MM.1S (cell line): Measurements from ENCODE around the gene STRA6.

Source experiments
- DNase-seq: peaks from one replicate; pipeline ENCODE4 v3.0.0-alpha.2; 2015
- H2AFZ ChIP-seq: fragments of 300-600 bp; sonication (generic); 2 replicates; pipeline ENCODE4 v1.6.0; 2016; ENCODE audit warnings: antibody characterized with exemption, low read length
- H3F3A ChIP-seq: fragments of 300-600 bp; sonication (generic); 2 replicates; pipeline ENCODE4 v1.6.1; 2016; ENCODE audit warnings: mild to moderate bottlenecking, antibody characterized with exemption, low read length, moderate library complexity, mixed read lengths; ENCODE audit not compliant: insufficient read depth
- H3K27ac ChIP-seq: fragments of 300-600 bp; sonication (generic); 2 replicates; pipeline ENCODE4 v1.5.1; 2016; ENCODE audit warnings: mild to moderate bottlenecking, low read length
- H3K27me3 ChIP-seq: fragments of 300-600 bp; sonication (generic); replicated peaks from 2 replicates; pipeline ENCODE4 v1.6.0; 2016; ENCODE audit warnings: low read length; ENCODE audit not compliant: insufficient read depth
- H3K36me3 ChIP-seq: fragments of 300-600 bp; sonication (generic); replicated peaks from 2 replicates; pipeline ENCODE4 v1.6.1; 2016; ENCODE audit warnings: mild to moderate bottlenecking, low read length, mixed read lengths; ENCODE audit not compliant: insufficient read depth
- H3K4me1 ChIP-seq: fragments of 300-600 bp; sonication (generic); 2 replicates; pipeline ENCODE4 v1.6.1; 2016; ENCODE audit warnings: low read length, mixed read lengths
- H3K4me2 ChIP-seq: fragments of 300-600 bp; sonication (generic); 2 replicates; pipeline ENCODE4 v1.6.0; 2016; ENCODE audit warnings: low read depth, low read length
- H3K4me3 ChIP-seq: fragments of 300-600 bp; sonication (generic); 2 replicates; pipeline ENCODE4 v1.5.1; 2016; ENCODE audit warnings: low read length, mixed read lengths
- H3K79me2 ChIP-seq: fragments of 300-600 bp; sonication (generic); 2 replicates; pipeline ENCODE4 v1.6.1; 2016; ENCODE audit warnings: mixed run types, low read length, mixed read lengths
- H3K9ac ChIP-seq: fragments of 300-600 bp; sonication (generic); 2 replicates; pipeline ENCODE4 v1.6.1; 2016; ENCODE audit warnings: low read length, mixed read lengths
- H3K9me2 ChIP-seq: fragments of 300-600 bp; sonication (generic); replicated peaks from 2 replicates; pipeline ENCODE4 v1.6.1; 2016; ENCODE audit warnings: mild to moderate bottlenecking, low read length, mixed read lengths; ENCODE audit not compliant: insufficient read depth
- H3K9me3 ChIP-seq: fragments of 300-600 bp; sonication (generic); replicated peaks from 2 replicates; pipeline ENCODE4 v1.6.1; 2016; ENCODE audit warnings: mild to moderate bottlenecking, low read length, mixed read lengths; ENCODE audit not compliant: insufficient read depth
- H4K20me1 ChIP-seq: fragments of 300-600 bp; sonication (generic); 2 replicates; pipeline ENCODE4 v1.6.1; 2016; ENCODE audit warnings: mild to moderate bottlenecking, low read length, moderate library complexity, mixed read lengths; ENCODE audit not compliant: insufficient read depth
- CTCF ChIP-seq: fragments of 300-600 bp; sonication (generic); IDR thresholded peaks from 2 replicates; pipeline ENCODE4 v1.5.1; 2016; ENCODE audit warnings: antibody characterized with exemption, low read length, mixed read lengths
- EZH2 ChIP-seq: fragments of 300-600 bp; sonication (generic); optimal IDR thresholded peaks from 2 replicates; pipeline ENCODE3; 2017; ENCODE audit warnings: low read depth, mild to moderate bottlenecking, antibody characterized with exemption, low read length, mixed read lengths
- EZH2phosphoT487 ChIP-seq: fragments of 300-600 bp; sonication (generic); IDR thresholded peaks from 2 replicates; pipeline ENCODE4 v1.6.1; 2018; ENCODE audit warnings: antibody characterized with exemption, low read length

STRA6 gene

GRCh38 chr15:74136540-74136813 lies 66.1 kb downstream of the STRA6 start:
- H3K9ac ChIP-seq, result no peak overlapping the region
- no peaks in the 10 kb centered on the region for H3K79me2 ChIP-seq
- no peaks in the 10 kb centered on the region for H3F3A ChIP-seq
- TF ChIP-seq EZH2phosphoT487, result no peak
- no peak for TF ChIP-seq CTCF
- no peak for TF ChIP-seq EZH2
- H3K36me3 ChIP-seq, result no peaks in the 10 kb centered on the region
- no peak overlapping the region for H2AFZ ChIP-seq
- H3K4me2 ChIP-seq, result no peak overlapping the region
- H3K4me3 ChIP-seq, result no peak overlapping the region
- no peaks in the 10 kb centered on the region for H3K4me1 ChIP-seq
- H3K27ac ChIP-seq, result no peak overlapping the region
- peaks cover 29% of the 10 kb centered on the region for H3K27me3 ChIP-seq
- no peak for DNase-seq
- H3K9me2 ChIP-seq, result no peaks in the 10 kb centered on the region
- no peaks in the 10 kb centered on the region for H4K20me1 ChIP-seq
- H3K9me3 ChIP-seq, result no peaks in the 10 kb centered on the region

- Histone ChIP-seq H3K9me3 (no peaks in the 10 kb centered on the region), H3K4me3 (no peak overlapping the region), H3K4me1 (no peaks in the 10 kb centered on the region), H3K9ac (no peak overlapping the region), H3K27ac (no peak overlapping the region), H3K4me2 (no peak overlapping the region), H3F3A (no peaks in the 10 kb centered on the region), H3K9me2 (no peaks in the 10 kb centered on the region), H3K27me3 (peaks cover 42% of the 10 kb centered on the region), H2AFZ (no peak overlapping the region), H3K79me2 (no peaks in the 10 kb centered on the region), H4K20me1 (no peaks in the 10 kb centered on the region), H3K36me3 (no peaks in the 10 kb centered on the region)
- TF ChIP-seq EZH2phosphoT487 (no peak), CTCF (no peak), EZH2 (no peak)
- DNase-seq, result no peak
These were observed 67.5 kb downstream of the STRA6 start for GRCh38 chr15:74135041-74135565.

- Histone ChIP-seq H3K4me1 (no peaks in the 10 kb centered on the region), H4K20me1 (no peaks in the 10 kb centered on the region), H3K27me3 (peaks cover 46% of the 10 kb centered on the region), H3K36me3 (no peaks in the 10 kb centered on the region), H3K9me3 (no peaks in the 10 kb centered on the region), H3K79me2 (no peaks in the 10 kb centered on the region), H3K4me3 (no peak overlapping the region), H2AFZ (no peak overlapping the region), H3K9me2 (no peaks in the 10 kb centered on the region), H3K27ac (no peak overlapping the region), H3F3A (no peaks in the 10 kb centered on the region), H3K4me2 (no peak overlapping the region), H3K9ac (no peak overlapping the region)
- TF ChIP-seq CTCF (no peak), EZH2phosphoT487 (no peak), EZH2 (no peak)
- DNase-seq, result no peak
These were observed 68.1 kb downstream of the STRA6 start for GRCh38 chr15:74134387-74135027.
